OCI-LY7 (cell line): ENCODE measurements around the gene RNF14. TPM values are rescaled to one million over a fixed set of nuclear protein-coding genes. Genes with fewer than 3 reads are reported as not detected.

Experiments
- BruUV-seq: library from RNA; stranded (reverse); fragments of 400-500 nt; replicated peaks from 2 replicates; lab custom pipeline; 2021; lab: Mats Ljungman, UMichigan
- CTCF ChIA-PET: fragments of 300-600 bp; sonication (Branson Sonifier 250); formaldehyde crosslinking; loops from one replicate; lab custom pipeline; 2022; ENCODE audit warnings: antibody characterized with exemption; ENCODE audit not compliant: unreplicated experiment; lab: Charles Lee
- POLR2A ChIA-PET: fragments of 300-600 bp; sonication (Branson Sonifier 250); formaldehyde crosslinking; loops from one replicate; lab custom pipeline; 2022; ENCODE audit warnings: antibody characterized with exemption; lab: Charles Lee
- DNase-seq: peaks from one replicate; pipeline ENCODE4 v3.0.0-alpha.2; 2015; ENCODE audit warnings: low spot score
- H2AFZ ChIP-seq: fragments of 200-600 bp; sonication (generic), shearing (Covaris generic); 2 replicates; pipeline ENCODE4 v1.6.1; 2014; ENCODE audit warnings: mild to moderate bottlenecking, antibody characterized with exemption, low read length, moderate library complexity
- H3K27ac ChIP-seq: fragments of 200-600 bp; sonication (generic); 2 replicates; pipeline ENCODE4 v1.5.1; 2014; ENCODE audit warnings: mixed run types, low read depth, mild to moderate bottlenecking, moderate library complexity, low read length, inconsistent platforms; ENCODE audit not compliant: poor library complexity, severe bottlenecking
- H3K36me3 ChIP-seq: fragments of 200-600 bp; sonication (generic); 2 replicates; pipeline ENCODE4 v1.6.1; 2014; ENCODE audit warnings: mild to moderate bottlenecking, antibody characterized with exemption, low read length, moderate library complexity, mixed read lengths; ENCODE audit not compliant: insufficient read depth
- H3K4me1 ChIP-seq: fragments of 200-600 bp; sonication (generic); 2 replicates; pipeline ENCODE4 v1.5.1; 2014; ENCODE audit warnings: mild to moderate bottlenecking, low read length; ENCODE audit not compliant: insufficient read depth, poor library complexity, severe bottlenecking
- H3K4me2 ChIP-seq: fragments of 200-600 bp; sonication (generic); 2 replicates; pipeline ENCODE4 v1.6.1; 2014; ENCODE audit warnings: mild to moderate bottlenecking, low read length
- H3K4me3 ChIP-seq: fragments of 200-600 bp; sonication (generic); 2 replicates; pipeline ENCODE4 v1.5.1; 2014; ENCODE audit warnings: mild to moderate bottlenecking, low read depth, low read length; ENCODE audit not compliant: poor library complexity, severe bottlenecking
- H3K79me2 ChIP-seq: fragments of 200-600 bp; sonication (generic); 2 replicates; pipeline ENCODE4 v1.6.1; 2016; ENCODE audit warnings: low read depth, mild to moderate bottlenecking, low read length, moderate library complexity, mixed read lengths; ENCODE audit not compliant: insufficient read depth
- H3K9me2 ChIP-seq: fragments of 200-600 bp; sonication (generic); 2 replicates; pipeline ENCODE4 v1.6.1; 2016; ENCODE audit warnings: mild to moderate bottlenecking, low read length, mixed read lengths; ENCODE audit not compliant: insufficient read depth
- H3K9me3 ChIP-seq: fragments of 200-600 bp; sonication (generic); 2 replicates; pipeline ENCODE4 v1.6.1; 2014; ENCODE audit warnings: mild to moderate bottlenecking, mixed run types, low read length, mixed read lengths
- H4K20me1 ChIP-seq: fragments of 200-600 bp; sonication (generic); 2 replicates; pipeline ENCODE4 v1.6.1; 2014; ENCODE audit warnings: mild to moderate bottlenecking, antibody characterized with exemption, low read length, moderate library complexity, mixed read lengths; ENCODE audit not compliant: insufficient read depth
- CTCF ChIP-seq: fragments of 200-600 bp; sonication (generic); conservative IDR thresholded peaks from 2 replicates; pipeline ENCODE4 v1.5.1; 2014; ENCODE audit warnings: mild to moderate bottlenecking, antibody characterized with exemption, low read length, moderate library complexity, mixed read lengths
- EZH2phosphoT487 ChIP-seq: fragments of 200-600 bp; sonication (generic); IDR thresholded peaks from 2 replicates; pipeline ENCODE4 v1.6.1; 2018; ENCODE audit warnings: low read depth, borderline replicate concordance, mild to moderate bottlenecking, mixed run types, antibody characterized with exemption, low read length, moderate library complexity, mixed read lengths
- intact Hi-C: fragments of 100-400 bp; cut with micrococcal nuclease; formaldehyde crosslinking; loops from one replicate; pipeline ENCODE4 v1.10.0; 2022; ENCODE audit not compliant: unreplicated experiment
- total RNA-seq, 2 experiments: library from RNA; depleted of rRNA in 1 of 2; stranded (reverse); fragments of >200 nt in 1 of 2; shearing (Covaris generic) in 1 of 2; gene quantifications; 2 replicates each; pipeline ENCODE4 v1.2.3, GENCODE V29; 2014 to 2022

Gene RNF14
- total RNA-seq, 2 experiments from 2014 or later: 31.7 to 41.1 TPM

- H2AFZ ChIP-seq: peak overlapping the region; percentile 99
- H3K9me3 ChIP-seq: no peaks in the 10 kb centered on the region
- POLR2A ChIA-PET: interaction anchor here (0.7 to 1.4 kb wide), 8 partner anchors 9 to 167 kb away, joined by 3 to 7 read pairs (median 4); partner anchors contain the start of genes DELE1 and GNPDA1
- intact Hi-C loops: no loop called here
- TF ChIP-seq EZH2phosphoT487 (no peak), CTCF (no peak)
- H4K20me1 ChIP-seq: no peaks in the 10 kb centered on the region
- H3K9me2 ChIP-seq: no peaks in the 10 kb centered on the region
- peak; percentile 91 for DNase-seq
- no TSS peak for BruUV-seq
- no peaks in the 10 kb centered on the region for H3K36me3 ChIP-seq
- H3K4me1 ChIP-seq: peaks cover 21% of the 10 kb centered on the region
- no peaks in the 10 kb centered on the region for H3K79me2 ChIP-seq
- H3K4me2 ChIP-seq: peak overlapping the region; percentile 91
- H3K4me3 ChIP-seq: peak overlapping the region; percentile 61
- CTCF ChIA-PET: interaction anchor here (1.7 kb wide), 1 partner anchor 55 kb away, joined by 5 read pairs; no protein-coding TSS in a partner anchor
- H3K27ac ChIP-seq: peak overlapping the region; percentile 80
These were observed 55.9 kb downstream of the RNF14 start for GRCh38 chr5:142024771-142025304.

- no TSS peak for BruUV-seq
- ChIA-PET POLR2A (interaction anchor here (1.4 kb wide), 1 partner anchor 9 kb away, joined by 7 read pairs; no protein-coding TSS in a partner anchor), CTCF (interaction anchor here (1.7 kb wide), 1 partner anchor 56 kb away, joined by 5 read pairs; no protein-coding TSS in a partner anchor)
- Histone ChIP-seq H3K27ac (no peak overlapping the region), H4K20me1 (no peaks in the 10 kb centered on the region), H3K4me3 (peak overlapping the region; percentile 61), H3K36me3 (no peaks in the 10 kb centered on the region), H3K4me2 (peak overlapping the region; percentile 91), H2AFZ (peak overlapping the region; percentile 99), H3K79me2 (no peaks in the 10 kb centered on the region), H3K9me2 (no peaks in the 10 kb centered on the region), H3K9me3 (no peaks in the 10 kb centered on the region), H3K4me1 (peaks cover 21% of the 10 kb centered on the region)
- intact Hi-C loops: no loop called here
- no peak for TF ChIP-seq EZH2phosphoT487
- no peak for TF ChIP-seq CTCF
- no peak for DNase-seq
These were observed 56.7 kb downstream of the RNF14 start for GRCh38 chr5:142025637-142026036.

GRCh38 chr5:142032150-142032549 lies 63.2 kb downstream of the RNF14 start:
- POLR2A ChIA-PET: no interaction called here
- DNase-seq: no peak
- TF ChIP-seq EZH2phosphoT487 (no peak), CTCF (no peak)
- H3K27ac ChIP-seq: no peak overlapping the region
- intact Hi-C loops: no loop called here
- no peaks in the 10 kb centered on the region for H3K9me2 ChIP-seq
- no peak overlapping the region for H2AFZ ChIP-seq
- H3K4me1 ChIP-seq: no peaks in the 10 kb centered on the region
- no peaks in the 10 kb centered on the region for H4K20me1 ChIP-seq
- no peaks in the 10 kb centered on the region for H3K36me3 ChIP-seq
- H3K9me3 ChIP-seq: no peaks in the 10 kb centered on the region
- no peaks in the 10 kb centered on the region for H3K79me2 ChIP-seq
- no TSS peak for BruUV-seq
- CTCF ChIA-PET: no interaction called here
- no peak overlapping the region for H3K4me2 ChIP-seq
- H3K4me3 ChIP-seq: no peak overlapping the region
